HuH-7.5 (cell line): ENCODE measurements around the gene USP8.
"Not testable (repeated sequence)": the region's sequence is repeated elsewhere in the genome, so short reads cannot be mapped to it uniquely, and the experiment has no call there.

ENCODE experiments used
- DNase-seq: peaks from one replicate; pipeline ENCODE4 v3.0.0; 2011; ENCODE audit warnings: low spot score

USP8 gene

DNA sequence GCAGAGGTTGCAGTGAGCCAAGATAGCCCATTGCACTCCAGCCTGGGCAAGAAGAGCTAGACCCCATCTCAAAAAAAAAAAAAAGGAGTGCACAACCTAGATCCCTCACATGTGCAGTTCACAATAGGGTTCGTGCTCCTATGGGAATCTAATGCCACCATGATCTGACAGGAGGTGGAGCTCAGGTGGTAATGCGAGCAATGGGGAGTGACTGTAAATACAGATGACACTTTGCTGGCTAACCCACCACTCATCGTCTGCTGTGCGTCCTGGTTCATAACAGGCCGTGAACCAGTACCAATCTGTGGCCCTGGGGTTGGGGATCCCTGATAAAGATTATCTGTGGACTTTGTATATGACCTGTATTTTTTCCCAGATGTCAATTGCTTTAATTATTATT lies 16.7 kb downstream of the USP8 start:
- no peak for DNase-seq

DNA sequence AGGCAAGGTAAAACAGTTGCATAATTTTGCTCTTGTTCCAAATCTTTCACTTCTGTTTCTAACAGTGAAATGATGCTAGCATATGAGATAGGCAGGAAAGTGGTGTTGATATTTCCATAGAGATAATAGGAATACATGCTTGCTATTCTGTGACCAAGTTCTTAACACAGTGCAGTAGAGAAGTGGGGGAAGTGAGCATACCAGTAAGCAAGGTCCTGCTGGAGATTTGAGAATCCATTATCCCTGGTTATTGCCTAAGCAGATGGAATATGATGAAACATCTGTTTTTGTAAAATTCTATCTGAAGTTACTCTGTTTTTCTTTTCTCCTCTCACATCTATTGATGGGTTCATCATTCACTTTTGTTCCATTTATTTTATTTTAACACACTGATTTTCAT lies 28.7 kb downstream of the USP8 start:
- no peak for DNase-seq

DNA sequence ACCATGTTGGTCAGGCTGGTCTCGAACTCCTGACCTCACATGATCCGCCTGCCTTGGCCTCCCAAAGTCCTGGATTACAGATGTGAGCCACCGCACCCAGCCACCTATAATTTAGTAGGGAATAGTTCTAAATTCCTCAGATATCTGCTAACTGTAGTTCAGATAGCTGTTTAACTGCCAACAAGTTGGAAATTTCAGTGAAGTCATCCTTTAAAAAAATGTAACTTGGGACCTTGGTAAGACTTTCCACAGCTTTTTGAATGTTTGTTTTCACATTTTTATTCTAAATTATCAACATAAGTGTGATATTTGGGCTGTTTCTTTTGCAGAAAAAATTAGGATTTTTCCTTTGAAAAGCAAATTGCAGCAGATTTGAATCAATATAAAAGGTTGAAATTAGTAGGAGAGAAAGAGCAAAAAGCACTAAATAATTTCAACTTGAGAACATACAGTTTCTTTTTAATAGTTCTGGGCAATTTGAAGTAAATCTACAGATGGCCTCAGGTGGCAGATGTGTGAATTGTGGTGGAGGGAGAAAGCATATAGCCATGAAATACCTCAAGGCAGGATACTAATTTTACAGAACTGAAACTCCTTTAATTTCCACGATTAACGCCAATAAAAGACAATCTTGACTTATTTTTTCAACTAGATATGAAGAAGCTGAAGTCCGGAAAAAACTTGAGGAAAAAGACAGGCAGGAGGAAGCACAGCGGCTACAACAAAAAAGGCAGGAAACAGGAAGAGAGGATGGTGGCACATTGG lies 34.3 kb downstream of the USP8 start:
- DNase-seq = no peak

DNA sequence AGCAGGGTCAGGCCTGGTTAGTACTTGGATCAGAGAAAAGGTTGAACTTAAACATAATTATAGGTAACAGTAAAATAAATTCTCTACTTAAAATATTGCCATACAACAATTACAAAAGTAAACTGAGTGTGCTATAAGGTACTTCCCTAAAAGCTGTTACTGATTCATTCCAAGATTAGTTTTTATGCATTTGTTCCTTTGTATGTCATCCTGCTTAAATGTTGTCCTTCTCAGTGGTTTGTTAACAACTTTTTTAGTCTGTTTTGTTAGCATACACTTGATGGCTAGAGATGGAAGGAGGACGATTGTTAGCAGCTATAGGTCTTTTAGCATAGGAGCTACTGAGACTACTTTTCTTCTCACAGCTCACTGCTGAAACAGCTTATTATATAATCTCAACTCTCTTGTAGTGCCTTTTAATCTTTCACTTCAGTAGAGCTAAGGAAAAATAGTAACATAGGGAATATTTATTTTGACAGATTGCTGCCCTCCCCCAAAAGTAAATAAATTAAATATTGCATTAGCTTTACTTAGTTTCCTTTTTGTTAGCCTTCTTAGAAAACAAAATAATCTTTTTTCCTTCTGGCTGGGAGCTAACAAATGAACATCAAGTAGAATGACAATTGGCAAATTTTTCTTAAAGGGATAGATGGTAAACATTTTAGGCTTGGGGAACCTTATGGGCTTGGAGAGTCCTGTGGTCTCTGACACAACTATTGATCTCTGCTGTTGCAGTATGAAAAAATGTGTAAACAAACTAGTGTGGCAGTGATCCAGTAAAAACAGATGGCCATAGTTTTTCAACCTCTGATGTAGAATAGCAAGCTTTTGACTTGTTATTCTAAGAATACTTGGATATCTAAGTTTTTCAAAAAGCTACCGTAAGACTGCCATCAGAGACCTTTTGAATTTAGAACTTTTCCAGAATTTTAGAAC lies 39.5 kb downstream of the USP8 start:
- DNase-seq = no peak

DNA sequence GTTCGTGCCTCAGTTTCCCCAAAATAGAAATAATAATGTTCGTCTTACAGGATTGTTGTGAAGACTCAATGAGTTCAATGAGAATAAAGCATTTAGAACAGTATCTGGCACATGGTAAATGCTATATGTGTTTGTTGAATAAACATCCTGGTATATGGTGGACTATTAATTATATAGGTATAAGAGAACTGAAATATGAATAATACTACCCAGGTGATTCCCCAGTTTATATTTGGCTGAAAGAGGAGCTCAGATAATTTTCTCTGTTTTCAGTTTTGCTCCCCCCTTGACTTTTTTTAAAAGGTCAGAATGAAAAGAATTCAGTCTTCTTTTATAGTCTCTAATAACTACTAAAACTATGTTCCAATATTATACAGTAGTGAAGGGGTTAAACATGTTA lies 46.9 kb downstream of the USP8 start:
- no peak for DNase-seq

DNA sequence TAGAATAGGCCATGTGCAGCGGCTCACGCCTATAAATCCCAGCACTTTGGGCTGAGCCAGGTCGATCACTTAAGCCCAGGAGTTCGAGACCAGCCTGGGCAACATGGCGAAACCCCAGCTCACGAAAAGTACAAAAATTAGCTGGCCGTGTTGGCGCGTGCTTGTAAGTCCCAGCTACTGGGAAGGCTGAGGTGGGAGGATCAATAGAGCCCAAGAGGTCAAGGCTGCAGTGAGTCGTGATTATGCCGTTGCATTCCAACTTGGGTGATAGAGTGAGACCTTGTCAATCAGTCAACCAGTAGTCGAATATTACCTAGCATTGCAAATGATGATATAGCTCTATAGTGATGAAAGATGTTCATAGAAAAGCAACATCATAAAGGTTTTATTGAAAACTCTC lies 51.9 kb downstream of the USP8 start:
- DNase-seq = no peak

DNA sequence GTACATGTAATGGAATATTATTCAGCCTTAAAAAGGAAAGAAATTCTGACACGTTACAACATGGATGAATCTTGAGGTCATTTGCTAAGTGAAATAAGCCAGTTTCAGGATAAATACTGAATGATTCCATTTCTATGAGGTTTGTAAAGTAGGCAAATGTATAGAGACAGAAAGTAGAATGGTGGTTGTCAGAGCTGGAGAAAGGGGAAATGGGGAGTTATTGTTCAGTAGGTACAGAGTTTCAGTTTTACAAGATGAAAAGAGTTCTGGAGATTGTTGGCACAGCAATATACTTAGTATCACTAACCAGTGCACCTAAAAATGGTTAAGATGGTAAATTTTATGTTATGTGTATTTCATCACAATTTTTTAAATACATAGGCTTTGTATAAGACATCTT lies 60.6 kb downstream of the USP8 start:
- DNase-seq = no peak

DNA sequence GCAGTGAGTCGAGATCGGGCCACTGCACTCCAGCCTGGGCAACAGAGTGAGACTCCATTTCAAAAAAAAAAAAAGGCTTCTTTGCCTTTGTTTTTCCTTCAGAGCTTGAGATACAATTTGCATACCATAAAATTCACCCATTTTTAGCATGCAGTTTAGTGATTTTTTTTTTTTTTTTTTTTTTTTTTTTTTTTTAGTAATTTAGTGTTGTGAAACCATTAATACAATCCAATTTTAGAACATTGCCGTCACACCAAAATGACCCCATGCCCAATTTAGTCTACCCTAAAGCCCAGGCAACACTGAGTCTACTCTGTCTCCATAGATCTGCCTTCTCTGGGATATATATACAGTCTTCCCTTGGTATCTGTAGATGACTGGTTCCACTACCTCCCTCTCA lies 61.2 kb downstream of the USP8 start:
- DNase-seq = no peak

DNA sequence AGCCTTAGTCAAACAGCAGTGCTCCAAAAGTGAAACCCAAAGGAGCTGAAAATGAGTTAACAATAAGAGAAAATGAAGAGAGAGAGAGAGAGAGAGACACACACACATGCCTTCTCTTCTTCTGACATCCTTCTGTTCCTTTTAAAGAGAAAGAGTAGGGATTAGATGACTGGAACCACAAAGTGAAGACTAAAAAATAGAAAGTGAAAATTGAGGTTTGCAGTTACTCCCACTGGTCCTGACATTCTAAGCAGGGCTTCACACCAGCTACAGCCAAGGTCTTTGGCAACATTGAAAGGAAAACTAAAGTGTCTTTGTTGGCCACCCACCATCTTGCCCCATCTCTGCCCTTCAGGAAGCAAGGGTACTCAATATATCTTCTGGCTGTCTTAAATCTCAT lies 63.1 kb downstream of the USP8 start:
- no peak for DNase-seq

DNA sequence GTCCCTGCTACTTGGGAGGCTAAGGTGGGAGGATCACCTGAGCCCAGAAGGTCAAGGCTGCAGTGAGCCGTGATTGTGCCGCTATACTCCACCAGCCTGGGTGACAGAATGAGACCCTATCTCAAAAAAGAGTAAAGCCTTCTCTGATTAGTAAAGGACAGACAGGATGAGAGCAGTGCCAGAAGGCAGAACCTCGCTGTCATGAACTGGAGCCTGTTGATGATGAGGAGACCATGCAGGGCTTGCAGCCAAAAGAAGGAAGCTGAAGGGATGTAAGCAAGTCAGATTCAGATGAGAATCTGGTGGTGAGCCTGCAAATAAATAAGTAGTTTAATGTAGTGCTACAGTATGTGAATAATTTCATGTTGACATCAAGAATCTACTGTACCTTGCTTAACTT lies 69.4 kb downstream of the USP8 start:
- no peak for DNase-seq

DNA sequence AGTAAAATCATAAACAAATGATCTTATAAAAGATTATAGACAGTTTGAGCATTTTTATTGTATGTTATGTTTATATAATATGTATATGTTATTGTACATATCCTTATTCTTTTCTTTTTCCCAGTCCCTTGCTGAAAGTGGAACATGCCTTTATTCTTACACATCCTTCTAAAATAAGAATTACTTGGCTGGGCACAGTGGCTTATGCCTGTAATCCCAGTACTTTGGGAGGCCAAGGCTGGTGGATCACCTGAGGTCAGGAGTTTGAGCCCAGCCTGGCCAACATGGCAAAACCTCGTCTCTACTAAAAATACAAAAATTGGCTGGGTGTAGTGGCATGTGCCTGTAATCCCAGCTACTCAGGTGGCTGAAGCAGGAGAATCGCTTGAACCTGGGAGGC lies 70.3 kb downstream of the USP8 start:
- DNase-seq = not testable (repeated sequence)

DNA sequence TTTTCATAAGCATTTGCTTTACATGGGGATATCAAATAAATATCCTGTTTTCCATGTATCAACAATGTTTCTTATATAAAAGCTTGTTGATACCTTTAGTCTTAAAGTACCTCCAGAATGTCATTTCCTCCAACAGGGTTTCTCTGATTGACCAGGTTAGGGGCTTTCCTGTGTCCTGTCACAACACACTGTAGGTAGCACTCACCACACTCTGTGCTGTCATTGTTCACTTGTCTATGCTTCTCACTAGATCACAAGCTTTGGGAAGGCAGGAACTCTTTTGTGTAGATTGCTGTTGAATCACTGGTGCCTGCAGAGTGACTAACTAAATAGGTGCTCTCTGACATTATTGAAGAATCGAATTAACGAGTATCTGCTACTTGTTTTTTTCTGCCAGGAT lies 72.5 kb downstream of the USP8 start:
- DNase-seq = no peak

DNA sequence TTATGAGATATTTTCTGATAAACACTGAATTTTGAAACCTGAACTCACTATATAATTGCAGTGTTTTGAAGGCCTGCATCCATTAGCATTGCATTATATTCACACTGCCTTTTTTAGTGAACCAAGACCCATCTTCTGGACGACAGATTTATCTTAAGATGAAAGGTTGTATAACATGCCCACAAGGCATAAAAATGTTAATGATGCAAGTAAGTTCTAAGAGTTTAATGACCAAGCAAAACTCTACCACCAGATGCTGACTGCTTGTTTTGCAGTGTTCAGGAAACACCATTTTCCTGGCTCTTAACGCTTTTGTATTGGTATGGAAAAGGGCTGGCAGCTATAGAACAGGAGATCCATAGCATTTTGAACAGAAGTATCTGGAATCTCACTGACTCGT lies 76.1 kb downstream of the USP8 start:
- DNase-seq = no peak

DNA sequence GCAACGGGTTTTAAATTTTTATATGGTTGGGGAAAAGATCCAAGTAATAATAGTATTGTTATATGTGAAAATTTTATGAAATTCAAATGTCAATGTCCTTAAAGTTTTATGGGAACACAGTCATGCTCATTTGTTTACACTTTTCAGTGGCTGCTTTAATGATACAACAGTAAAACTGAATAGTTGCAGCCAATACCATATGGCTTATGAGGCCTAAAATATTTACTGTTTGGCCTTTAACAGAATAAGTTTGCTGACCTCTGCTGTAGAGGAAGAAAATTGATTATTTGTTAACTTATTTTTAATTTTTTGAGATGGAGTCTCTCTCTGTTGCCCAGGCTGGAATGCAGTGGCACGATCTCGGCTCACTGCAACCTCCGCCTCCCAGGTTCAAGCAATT lies 77.6 kb downstream of the USP8 start:
- no peak for DNase-seq

DNA sequence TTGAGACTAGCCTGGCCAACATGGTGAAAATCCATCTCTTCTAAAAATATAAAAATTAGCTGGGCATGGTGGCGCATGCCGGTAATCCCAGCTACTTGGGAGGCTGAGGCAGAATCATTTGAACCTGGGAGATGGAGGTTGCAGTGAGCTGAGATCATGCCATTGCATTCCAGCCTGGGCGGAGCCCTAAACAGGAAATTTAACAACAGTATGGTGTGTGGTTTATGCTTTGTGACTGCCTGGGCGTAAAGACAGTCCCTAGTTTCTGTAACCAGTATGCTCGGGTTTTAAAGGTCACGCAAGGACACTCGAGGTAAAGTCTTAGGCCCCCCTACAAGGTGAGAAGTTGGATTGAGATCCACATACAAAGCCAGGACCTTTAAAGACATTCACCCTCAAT lies 78.9 kb downstream of the USP8 start:
- no peak for DNase-seq

DNA sequence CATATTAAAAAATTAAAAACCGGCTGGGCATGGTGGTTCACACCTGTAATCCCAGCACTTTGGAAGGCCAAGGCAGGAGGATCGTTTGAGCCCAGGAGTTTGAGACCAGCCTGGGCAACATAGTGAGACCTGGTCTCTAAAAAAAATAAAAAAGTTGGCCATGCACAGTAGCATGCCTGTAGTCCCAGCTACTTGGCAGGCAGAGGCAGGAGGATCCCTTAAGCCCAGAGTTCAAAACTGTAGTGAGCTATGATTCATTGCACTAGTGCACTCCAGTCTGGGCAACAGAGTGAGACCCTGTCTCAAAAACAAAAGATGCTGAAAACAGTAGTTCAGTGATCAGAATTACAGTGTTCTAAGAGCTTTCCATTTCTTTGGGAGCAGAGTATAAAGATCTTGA lies 81.5 kb downstream of the USP8 start:
- DNase-seq = not testable (repeated sequence)

DNA sequence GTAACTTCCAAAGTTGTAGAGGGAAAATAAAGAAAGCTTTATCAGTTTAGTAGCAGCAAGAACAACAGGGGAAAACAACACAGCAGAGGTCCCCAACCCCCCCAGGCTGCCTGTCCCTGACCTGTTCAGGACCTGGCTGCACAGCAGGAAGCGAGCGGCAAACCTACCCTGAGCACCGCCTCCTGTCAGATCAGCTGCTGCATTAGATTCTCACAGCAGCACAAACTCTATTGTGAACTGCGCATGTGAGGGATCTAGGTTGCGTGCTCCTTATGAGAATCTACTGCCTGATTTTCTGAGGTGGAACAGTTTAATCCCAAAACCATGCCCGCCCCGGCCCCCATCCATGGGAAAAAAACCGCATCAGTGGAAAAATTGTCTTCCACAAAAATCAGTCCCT lies 81.9 kb downstream of the USP8 start:
- no peak for DNase-seq

DNA sequence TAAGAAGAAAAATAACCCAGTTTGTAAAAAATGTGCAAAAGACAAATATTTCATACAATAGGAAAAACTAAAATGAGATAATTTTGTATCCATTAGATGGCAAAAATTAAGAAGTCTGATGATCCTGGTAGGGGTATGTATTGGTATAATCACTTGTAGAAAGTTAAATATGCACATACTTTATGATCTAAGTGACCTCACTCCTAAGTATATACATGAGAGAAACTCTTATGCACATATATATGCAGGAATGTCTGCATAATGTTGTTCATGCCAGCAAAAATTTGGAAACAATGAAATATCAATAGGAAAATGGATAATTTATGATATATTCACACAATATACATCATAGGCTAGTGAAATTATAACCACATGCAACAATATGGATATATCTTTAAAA lies 88.8 kb downstream of the USP8 start:
- DNase-seq = no peak

DNA sequence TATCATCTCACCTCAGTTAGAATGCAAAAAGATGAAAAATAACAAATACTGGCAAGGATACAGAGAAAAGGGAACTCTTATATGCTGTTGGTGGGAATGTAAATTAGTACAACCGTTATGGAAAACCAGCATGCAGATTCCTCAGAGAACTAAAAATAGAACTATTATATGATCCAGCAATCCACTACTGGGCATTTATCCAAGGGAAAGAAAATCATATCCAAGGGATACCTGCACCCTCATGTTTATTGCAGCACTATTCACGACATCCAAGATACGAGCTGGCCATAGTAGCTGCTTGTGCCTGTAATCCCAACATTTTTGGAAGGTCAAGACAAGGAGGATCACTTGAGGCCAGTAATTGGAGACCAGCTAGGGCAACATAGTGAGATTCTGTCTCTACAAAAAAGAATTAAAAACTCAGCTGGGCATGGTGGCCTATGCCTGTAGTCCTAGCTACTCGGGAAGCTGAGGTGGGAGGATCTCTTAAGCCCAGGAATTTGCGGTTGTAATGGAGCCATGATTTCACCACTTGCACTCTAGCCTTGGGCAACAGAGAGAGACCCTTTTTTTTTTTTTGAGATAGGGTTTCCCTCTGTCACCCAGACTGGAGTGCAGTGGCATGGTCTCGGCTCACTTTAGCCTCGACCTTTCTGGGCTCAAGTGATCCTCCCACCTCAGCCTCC lies 95.7 kb downstream of the USP8 start:
- DNase-seq = no peak

DNA sequence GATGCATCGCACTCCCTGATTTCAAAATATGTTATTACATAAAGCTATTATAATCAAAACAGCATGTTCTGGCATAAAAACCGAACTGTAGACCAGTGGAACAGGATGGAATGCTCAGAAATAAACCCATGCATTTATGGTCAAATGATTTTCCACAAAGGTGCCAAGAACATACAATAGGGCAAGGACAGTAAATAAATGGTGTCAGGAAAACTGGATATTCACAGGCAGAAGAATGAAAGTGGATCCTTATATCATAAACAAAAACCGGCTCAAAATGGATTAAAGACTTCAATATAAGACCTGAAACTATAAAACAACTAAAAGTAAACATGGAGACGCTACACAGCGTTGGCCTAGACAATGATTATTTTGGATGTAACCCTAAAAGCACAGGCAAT lies 99.6 kb downstream of the USP8 start:
- DNase-seq = no peak

DNA sequence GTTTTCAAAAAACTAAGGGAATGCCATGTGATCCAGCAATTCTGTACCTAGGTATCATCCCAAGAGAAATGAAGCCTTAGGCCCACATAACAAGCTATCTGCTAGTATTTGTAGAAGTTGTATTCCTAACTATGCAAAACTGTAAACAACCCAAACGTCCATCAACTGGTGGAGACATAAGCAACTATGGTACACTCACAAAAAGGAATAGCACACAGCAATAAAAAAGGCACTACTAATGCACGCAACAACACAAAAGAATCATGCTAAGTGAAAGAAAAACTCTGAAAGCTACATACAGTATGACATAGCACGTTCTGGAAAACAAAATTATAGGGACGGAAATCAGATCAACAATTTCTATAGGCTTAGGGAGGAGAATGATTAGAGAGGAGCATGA lies 107.0 kb downstream of the USP8 start:
- DNase-seq = no peak

DNA sequence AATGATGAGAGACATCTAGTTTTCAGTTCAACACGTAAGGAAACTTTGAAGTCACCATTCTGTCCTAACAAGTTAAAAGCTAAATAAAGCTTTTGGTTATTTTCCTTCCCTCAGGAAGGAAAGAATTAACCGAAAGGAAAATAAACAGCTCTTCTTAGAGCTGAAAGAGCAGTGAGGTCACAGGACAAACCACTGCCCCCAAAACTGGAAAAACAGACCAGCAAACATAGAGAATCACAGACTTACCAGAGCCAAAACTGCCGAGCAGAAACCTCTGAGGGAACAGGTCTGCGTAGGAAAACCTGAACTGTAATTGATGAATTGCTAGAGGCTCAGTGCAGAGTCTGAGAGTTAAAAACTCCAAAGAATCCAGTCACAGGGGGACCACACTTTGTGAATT lies 107.6 kb downstream of the USP8 start:
- no peak for DNase-seq

DNA sequence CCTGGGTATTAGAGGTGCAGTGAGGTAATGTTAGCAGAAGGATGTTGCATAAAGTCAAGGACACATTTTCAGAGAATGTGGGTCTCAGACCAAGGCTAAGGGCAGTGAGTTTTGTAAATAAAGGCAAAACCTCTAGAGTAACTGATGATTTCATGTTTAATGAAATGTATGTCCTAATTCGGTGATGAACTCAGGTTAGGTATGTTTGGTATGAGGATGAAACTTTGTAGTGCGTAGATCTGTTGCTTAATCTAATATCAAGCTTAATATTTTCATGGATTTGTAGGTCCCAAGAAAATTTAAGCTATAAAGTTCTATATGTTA lies 118.6 kb downstream of the USP8 start:
- DNase-seq = no peak
